DOHH2 (cell line): ENCODE measurements around the gene TEAD4.

ENCODE experiments used
- H3F3A ChIP-seq: fragments of 200-600 bp; sonication (generic), shearing (Covaris generic); 2 replicates; pipeline ENCODE4 v1.6.0; 2016; ENCODE audit warnings: antibody characterized with exemption, mild to moderate bottlenecking; ENCODE audit not compliant: control insufficient read depth, insufficient read depth
- H3K27ac ChIP-seq: fragments of 200-600 bp; sonication (generic); 2 replicates; pipeline ENCODE4 v1.5.1; 2014; ENCODE audit warnings: low read depth, mild to moderate bottlenecking, low read length, moderate library complexity
- H3K27me3 ChIP-seq: fragments of 200-600 bp; sonication (generic); 2 replicates; pipeline ENCODE4 v1.6.1; 2014; ENCODE audit warnings: mild to moderate bottlenecking, low read length, mixed read lengths; ENCODE audit not compliant: control insufficient read depth
- H3K36me3 ChIP-seq: fragments of 200-600 bp; sonication (generic); 2 replicates; pipeline ENCODE4 v1.6.1; 2014; ENCODE audit warnings: mild to moderate bottlenecking, low read length, moderate library complexity, mixed read lengths; ENCODE audit not compliant: control insufficient read depth
- H3K4me1 ChIP-seq: fragments of 200-600 bp; sonication (generic); 2 replicates; pipeline ENCODE4 v1.6.1; 2014; ENCODE audit warnings: mild to moderate bottlenecking, low read length, mixed read lengths; ENCODE audit not compliant: control insufficient read depth
- H3K4me2 ChIP-seq: fragments of 200-600 bp; sonication (generic); 2 replicates; pipeline ENCODE4 v1.6.0; 2014; ENCODE audit warnings: mild to moderate bottlenecking, low read length, moderate library complexity
- H3K4me3 ChIP-seq: fragments of 200-600 bp; sonication (generic); 2 replicates; pipeline ENCODE4 v1.5.1; 2014; ENCODE audit warnings: mild to moderate bottlenecking, low read length, mixed read lengths
- H3K79me2 ChIP-seq: fragments of 200-600 bp; sonication (generic); 2 replicates; pipeline ENCODE4 v1.6.1; 2014; ENCODE audit warnings: mild to moderate bottlenecking, low read length, mixed read lengths; ENCODE audit not compliant: control insufficient read depth
- H3K9me2 ChIP-seq: fragments of 200-600 bp; sonication (generic); replicated peaks from 2 replicates; pipeline ENCODE4 v1.6.1; 2014; ENCODE audit warnings: mild to moderate bottlenecking, low read length, mixed read lengths; ENCODE audit not compliant: control insufficient read depth
- H3K9me3 ChIP-seq: fragments of 200-600 bp; sonication (generic); 2 replicates; pipeline ENCODE4 v1.6.1; 2014; ENCODE audit warnings: antibody characterized with exemption, low read length, mixed read lengths; ENCODE audit not compliant: control insufficient read depth, insufficient read depth
- H4K20me1 ChIP-seq: fragments of 200-600 bp; sonication (generic); 2 replicates; pipeline ENCODE4 v1.6.0; 2014; ENCODE audit warnings: low read depth, mild to moderate bottlenecking, antibody characterized with exemption, low read length, moderate library complexity; ENCODE audit not compliant: control insufficient read depth, insufficient read depth
- CTCF ChIP-seq: fragments of 200-600 bp; sonication (generic); IDR thresholded peaks from one replicate; pipeline ENCODE4 v1.5.1; 2014; ENCODE audit warnings: antibody characterized with exemption, mild to moderate bottlenecking, low read depth, low read length; ENCODE audit not compliant: poor library complexity, severe bottlenecking
- EZH2phosphoT487 ChIP-seq: fragments of 200-600 bp; sonication (generic); IDR thresholded peaks from 2 replicates; pipeline ENCODE4 v1.6.1; 2017; ENCODE audit warnings: borderline replicate concordance, mild to moderate bottlenecking, antibody characterized with exemption, low read length, moderate library complexity, mixed read lengths

The TEAD4 gene

GRCh38 chr12:3045989-3046388 is 86.8 kb downstream of the TEAD4 start:
- 0 out of 2 replicates have a peak, but pooled peaks cover 2% of the 10 kb centered on the region for H4K20me1 ChIP-seq
- TF ChIP-seq CTCF (no peak), EZH2phosphoT487 (no peak)
- H3K27ac ChIP-seq, result no peak overlapping the region
- 0 out of 2 replicates have a peak, but pooled peaks cover 3% of the 10 kb centered on the region for H3F3A ChIP-seq
- no peaks in the 10 kb centered on the region for H3K9me3 ChIP-seq
- no peaks in the 10 kb centered on the region for H3K79me2 ChIP-seq
- H3K4me3 ChIP-seq, result no peak overlapping the region
- H3K27me3 ChIP-seq, result peaks cover 21% of the 10 kb centered on the region
- H3K4me2 ChIP-seq, result no peak overlapping the region
- H3K4me1 ChIP-seq, result peaks cover 26% of the 10 kb centered on the region
- no peaks in the 10 kb centered on the region; the same call in 1 of the 2 replicates for H3K36me3 ChIP-seq
- H3K9me2 ChIP-seq, result no peaks in the 10 kb centered on the region

- Histone ChIP-seq H3K4me1 (peaks cover 25% of the 10 kb centered on the region), H4K20me1 (0 out of 2 replicates have a peak, but pooled peaks cover 2% of the 10 kb centered on the region), H3K27me3 (peaks cover 21% of the 10 kb centered on the region), H3K9me3 (no peaks in the 10 kb centered on the region), H3F3A (0 out of 2 replicates have a peak, but pooled peaks cover 3% of the 10 kb centered on the region), H3K9me2 (no peaks in the 10 kb centered on the region), H3K4me3 (no peak overlapping the region), H3K27ac (no peak overlapping the region), H3K36me3 (no peaks in the 10 kb centered on the region), H3K79me2 (no peaks in the 10 kb centered on the region), H3K4me2 (no peak overlapping the region)
- no peak for TF ChIP-seq CTCF
- TF ChIP-seq EZH2phosphoT487, result no peak
Measured at GRCh38 chr12:3046441-3047200, 87.4 kb downstream of the TEAD4 start.

GRCh38 chr12:3047961-3048360 is 88.8 kb downstream of the TEAD4 start:
- Histone ChIP-seq H3K79me2 (no peaks in the 10 kb centered on the region), H3K4me2 (no peak overlapping the region)
- no peak for TF ChIP-seq CTCF
- TF ChIP-seq EZH2phosphoT487, result no peak

More at GRCh38 chr12:3047961-3048360, 88.8 kb downstream of the TEAD4 start:
- no peak overlapping the region for H3K27ac ChIP-seq
- H3K27me3 ChIP-seq, result peaks cover 21% of the 10 kb centered on the region
- H3F3A ChIP-seq, result 0 out of 2 replicates have a peak, but pooled peaks cover 3% of the 10 kb centered on the region
- H4K20me1 ChIP-seq, result 0 out of 2 replicates have a peak, but pooled peaks cover 2% of the 10 kb centered on the region
- no peak overlapping the region for H3K4me3 ChIP-seq
- no peaks in the 10 kb centered on the region for H3K9me3 ChIP-seq
- no peaks in the 10 kb centered on the region for H3K9me2 ChIP-seq
- peaks cover 12% of the 10 kb centered on the region for H3K4me1 ChIP-seq
- no peaks in the 10 kb centered on the region for H3K36me3 ChIP-seq
